AG04450 (cell line): Measurements from ENCODE around the gene FOLR2. TPM values are rescaled to one million over a fixed set of nuclear protein-coding genes. Genes with fewer than 3 reads are reported as not detected.

ENCODE experiments used
- CTCF ChIA-PET: fragments of 300-600, 350-600 bp; formaldehyde crosslinking; extraction: SDS; loops from one replicate; lab custom pipeline; 2022; ENCODE audit warnings: antibody characterized with exemption, inconsistent platforms; lab: Charles Lee
- POLR2A ChIA-PET: fragments of 350-600 bp; formaldehyde crosslinking; extraction: SDS; loops from one replicate; lab custom pipeline; 2021; ENCODE audit warnings: antibody characterized with exemption, inconsistent platforms; lab: Yijun Ruan, JAX
- DNase-seq: peaks from one replicate; pipeline ENCODE4 v3.0.0-alpha.2; 2011; ENCODE audit warnings: low read depth, low spot score
- H3K27ac ChIP-seq: one replicate; pipeline ENCODE4 v1.5.1; 2012; ENCODE audit warnings: low read depth, low read length, control low read depth
- H3K27me3 ChIP-seq: one replicate; pipeline ENCODE4 v1.6.0; 2012; ENCODE audit warnings: low read length; ENCODE audit not compliant: control insufficient read depth, insufficient read depth
- H3K4me3 ChIP-seq: 2 replicates; pipeline ENCODE4 v1.5.1; 2011; ENCODE audit warnings: mild to moderate bottlenecking, low read depth, low read length, control low read depth
- H3K9me3 ChIP-seq: 2 replicates; pipeline ENCODE4 v1.5.1; 2012; ENCODE audit warnings: low read length; ENCODE audit not compliant: control insufficient read depth, insufficient read depth
- polyA plus RNA-seq: library from polyadenylated mRNA; depleted of rRNA; stranded (reverse); fragments of >200 nt; gene quantifications from 2 replicates; pipeline ENCODE4 v1.2.3, GENCODE V29; 2011
- TF ChIP-seq, protein P1 (sequence below): IDR thresholded peaks from 2 replicates; pipeline ENCODE4 v1.5.1; 2011; ENCODE audit warnings: low read depth, low read length, control low read depth, inconsistent platforms

Gene FOLR2
- polyA plus RNA-seq, 1 experiment = not detected

DNA sequence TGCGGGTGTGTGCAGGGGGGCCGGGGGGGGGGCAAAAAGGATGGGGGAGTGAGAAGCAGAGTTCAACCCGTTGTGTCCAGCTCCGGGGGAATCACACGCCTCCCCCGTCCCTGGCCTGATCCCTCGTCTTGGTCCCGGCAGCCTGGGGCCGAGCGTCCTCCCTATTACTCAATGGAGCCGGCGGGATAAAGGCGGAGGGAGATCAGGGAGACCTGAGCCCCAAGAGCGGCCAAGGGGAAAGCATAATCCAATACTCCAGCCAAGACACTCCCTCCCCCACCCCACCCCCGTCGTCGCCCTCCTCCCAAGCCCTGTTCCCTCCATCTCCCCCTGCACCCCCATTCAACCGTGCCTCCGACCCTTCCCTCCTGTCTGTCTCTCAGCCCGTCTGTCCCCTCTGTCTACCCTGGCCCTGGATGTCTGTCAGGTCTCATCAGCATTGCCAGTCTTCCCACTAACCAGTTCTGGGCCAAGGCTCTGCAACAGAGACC, 24.7 kb downstream of the FOLR2 start:
- Histone ChIP-seq H3K27ac (no peak overlapping the region), H3K9me3 (peaks cover 10% of the 10 kb centered on the region; the same call in 1 of the 2 replicates), H3K27me3 (peaks cover 55% of the 10 kb centered on the region), H3K4me3 (no peak overlapping the region)
- DNase-seq = no peak
- POLR2A ChIA-PET = interaction anchor here (0.6 kb wide), 1 partner anchor 216 kb away, joined by 3 read pairs; no protein-coding TSS in a partner anchor
- TF ChIP-seq, protein P1, sequence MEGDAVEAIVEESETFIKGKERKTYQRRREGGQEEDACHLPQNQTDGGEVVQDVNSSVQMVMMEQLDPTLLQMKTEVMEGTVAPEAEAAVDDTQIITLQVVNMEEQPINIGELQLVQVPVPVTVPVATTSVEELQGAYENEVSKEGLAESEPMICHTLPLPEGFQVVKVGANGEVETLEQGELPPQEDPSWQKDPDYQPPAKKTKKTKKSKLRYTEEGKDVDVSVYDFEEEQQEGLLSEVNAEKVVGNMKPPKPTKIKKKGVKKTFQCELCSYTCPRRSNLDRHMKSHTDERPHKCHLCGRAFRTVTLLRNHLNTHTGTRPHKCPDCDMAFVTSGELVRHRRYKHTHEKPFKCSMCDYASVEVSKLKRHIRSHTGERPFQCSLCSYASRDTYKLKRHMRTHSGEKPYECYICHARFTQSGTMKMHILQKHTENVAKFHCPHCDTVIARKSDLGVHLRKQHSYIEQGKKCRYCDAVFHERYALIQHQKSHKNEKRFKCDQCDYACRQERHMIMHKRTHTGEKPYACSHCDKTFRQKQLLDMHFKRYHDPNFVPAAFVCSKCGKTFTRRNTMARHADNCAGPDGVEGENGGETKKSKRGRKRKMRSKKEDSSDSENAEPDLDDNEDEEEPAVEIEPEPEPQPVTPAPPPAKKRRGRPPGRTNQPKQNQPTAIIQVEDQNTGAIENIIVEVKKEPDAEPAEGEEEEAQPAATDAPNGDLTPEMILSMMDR = no peak
- CTCF ChIA-PET = interaction anchor here (1.3 kb wide), 1 partner anchor 190 kb away, joined by 11 read pairs; no protein-coding TSS in a partner anchor

DNA sequence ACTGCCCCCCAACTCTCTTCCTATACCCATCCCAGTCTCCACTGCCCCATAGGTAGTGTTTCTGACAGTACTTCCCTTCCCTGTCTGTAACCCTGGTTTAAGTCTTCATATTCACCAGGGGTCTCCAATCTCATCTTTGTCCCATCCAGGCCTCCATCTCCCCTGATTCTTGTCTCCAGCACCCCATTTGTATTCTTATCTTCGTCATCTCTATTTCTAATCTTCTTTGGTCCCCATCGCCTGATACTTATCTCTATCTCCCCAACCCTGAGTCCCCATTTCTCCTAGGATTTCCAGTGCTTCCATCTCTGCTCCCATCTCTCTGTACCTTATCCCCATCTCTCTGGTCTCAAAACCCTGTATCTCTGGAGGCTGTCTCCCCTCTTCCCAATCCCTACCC, 25.5 kb downstream of the FOLR2 start:
- POLR2A ChIA-PET = no interaction called here

GRCh38 chr11:72243173-72244059, 26.8 kb downstream of the FOLR2 start:
- Histone ChIP-seq H3K27ac (no peak overlapping the region), H3K27me3 (peaks cover 75% of the 10 kb centered on the region), H3K9me3 (peaks cover 10% of the 10 kb centered on the region; the same call in 1 of the 2 replicates), H3K4me3 (no peak overlapping the region)
- ChIA-PET POLR2A (no interaction called here), CTCF (interaction anchor here (2.7 kb wide), 1 partner anchor 188 kb away, joined by 12 read pairs; no protein-coding TSS in a partner anchor)
- TF ChIP-seq, protein P1 = no peak
- DNase-seq = no peak

More for the DNA sequence above, 25.5 kb downstream of the FOLR2 start:
- CTCF ChIA-PET = no interaction called here
- TF ChIP-seq, protein P1 = no peak
- no peak overlapping the region for H3K4me3 ChIP-seq
- H3K27ac ChIP-seq = no peak overlapping the region
- peaks cover 63% of the 10 kb centered on the region for H3K27me3 ChIP-seq
- H3K9me3 ChIP-seq = peaks cover 10% of the 10 kb centered on the region; the same call in 1 of the 2 replicates
- DNase-seq = no peak

GRCh38 chr11:72244060-72244360, 27.4 kb downstream of the FOLR2 start, which contains the start of gene PHOX2A:
Gene PHOX2A, minus strand, starts transcription at chr11:72244176. Its CDS starts 172 bp downstream, at chr11:72244004.
- TF ChIP-seq, protein P1 = no peak
- H3K4me3 ChIP-seq = peak within 1 kb of the TSS; percentile 25
- peaks cover 76% of the 10 kb centered on the region for H3K27me3 ChIP-seq
- no peak within 1 kb of the TSS for H3K27ac ChIP-seq
- peaks cover 10% of the 10 kb centered on the region; the same call in 1 of the 2 replicates for H3K9me3 ChIP-seq
- no peak for DNase-seq
- ChIA-PET POLR2A (no interaction called here), CTCF (interaction anchor here (2.7 kb wide), 1 partner anchor 187 kb away, joined by 12 read pairs; no protein-coding TSS in a partner anchor)
